Measurements from ENCODE around the gene ZNF185.

ZNF185 gene

GRCh38 chrX:152918707-152919106, 20.8 kb downstream of the ZNF185 start:
- DNase-seq: no peak

GRCh38 chrX:152923599-152923998, 25.7 kb downstream of the ZNF185 start:
- DNase-seq: no peak

- no peak for DNase-seq
Measured at GRCh38 chrX:152925835-152926234, 28.0 kb downstream of the ZNF185 start.

- DNase-seq: peak; percentile 58
Measured at GRCh38 chrX:152926279-152926678, 28.4 kb downstream of the ZNF185 start.

GRCh38 chrX:152926923-152927322, 29.1 kb downstream of the ZNF185 start:
- DNase-seq: no peak

GRCh38 chrX:152927858-152928760, 30.2 kb downstream of the ZNF185 start:
- DNase-seq: no peak

GRCh38 chrX:152928761-152929400, 31.0 kb downstream of the ZNF185 start:
- no peak for DNase-seq

- no peak for DNase-seq
Measured at GRCh38 chrX:152929898-152930297, 32.0 kb downstream of the ZNF185 start.

- DNase-seq: no peak
Measured at GRCh38 chrX:152930516-152930915, 32.6 kb downstream of the ZNF185 start.

GRCh38 chrX:152932144-152932543, 34.3 kb downstream of the ZNF185 start:
- no peak for DNase-seq

GRCh38 chrX:152932598-152933175, 34.8 kb downstream of the ZNF185 start:
- no peak for DNase-seq

GRCh38 chrX:152936306-152936705, 38.4 kb downstream of the ZNF185 start:
- DNase-seq: no peak

GRCh38 chrX:152937236-152937635, 39.4 kb downstream of the ZNF185 start:
- DNase-seq: no peak

- DNase-seq: peak; percentile 90
Measured at GRCh38 chrX:152941328-152942076, 43.6 kb downstream of the ZNF185 start.

- no peak for DNase-seq
Measured at GRCh38 chrX:152942077-152942442, 44.2 kb downstream of the ZNF185 start.

- DNase-seq: no peak
Measured at GRCh38 chrX:152943826-152944225, 46.0 kb downstream of the ZNF185 start.

- DNase-seq: no peak
Measured at GRCh38 chrX:152945021-152945979, 47.4 kb downstream of the ZNF185 start.

GRCh38 chrX:152946681-152947080, 48.8 kb downstream of the ZNF185 start:
- no peak for DNase-seq

Measured in stimulated activated CD4-positive, alpha-beta T cell treated with anti-CD3 and anti-CD28 coated beads, Interleukin-4, amount 100 ng/mL, for 24 hours (primary cell).